ENCODE results near the gene ERBB4. TPM values are rescaled to one million over a fixed set of nuclear protein-coding genes. Genes with fewer than 3 reads are reported as not detected.

ERBB4 gene
- total RNA-seq, 1 experiment from 2014 or later, result 0.15 TPM

- CTCF ChIA-PET, result no interaction called here
- POLR2A ChIA-PET, result no interaction called here
- ATAC-seq, result no peak
Measured at GRCh38 chr2:212402316-212402715, 136.3 kb downstream of the ERBB4 start.

GRCh38 chr2:212398316-212398715 lies 140.3 kb downstream of the ERBB4 start:
- CTCF ChIA-PET, result no interaction called here
- DNase-seq (ENCODE audit: low read depth, low spot score), result no peak
- POLR2A ChIA-PET, result no interaction called here
- H3K4me3 ChIP-seq (ENCODE audit: low read depth in 2 of 2, low read length in 2 of 2), result no peak overlapping the region
- H3K4me1 ChIP-seq (ENCODE audit: control insufficient read depth, insufficient read depth, low read length), result no peaks in the 10 kb centered on the region
- ATAC-seq, result no peak
- in situ Hi-C loops (cut with HindIII; ENCODE audit: low pct_unique_long_range_greater_than_20kb, low sequenced_read_pairs), result no loop called here
- H3K27me3 ChIP-seq (ENCODE audit: control insufficient read depth, insufficient read depth, low read length), result no peaks in the 10 kb centered on the region
- H3K27ac ChIP-seq (ENCODE audit: low read length), result no peak overlapping the region
- BruUV-seq (replicated peaks), result no TSS peak
- intact Hi-C loops (cut with micrococcal nuclease; ENCODE audit: unreplicated experiment), result no loop called here
- no peaks in the 10 kb centered on the region for H3K9me3 ChIP-seq (ENCODE audit: control insufficient read depth, insufficient read depth, low read depth, low read length)
- TF ChIP-seq POLR2AphosphoS5 (IDR thresholded peaks at IDR 0.05; ENCODE audit: low read depth, low read length) (no peak), CTCF (IDR thresholded peaks at IDR 0.05) (no peak), SIN3A (IDR thresholded peaks at IDR 0.05; ENCODE audit: borderline replicate concordance, insufficient read depth, low read depth, low read length) (no peak), TCF7L2 (IDR thresholded peaks at IDR 0.05; ENCODE audit: low read depth, low read length) (no peak), REST (IDR thresholded peaks at IDR 0.05; ENCODE audit: insufficient read depth in 1 of 2, low read depth in 2 of 2, low read length in 1 of 2) (no peak)
- H3K36me3 ChIP-seq (ENCODE audit: control insufficient read depth, insufficient read depth, low read length), result no peaks in the 10 kb centered on the region

More at GRCh38 chr2:212402316-212402715, 136.3 kb downstream of the ERBB4 start:
- Histone ChIP-seq H3K36me3 (ENCODE audit: control insufficient read depth, insufficient read depth, low read length) (no peaks in the 10 kb centered on the region), H3K27me3 (ENCODE audit: control insufficient read depth, insufficient read depth, low read length) (no peaks in the 10 kb centered on the region), H3K27ac (ENCODE audit: low read length) (no peak overlapping the region), H3K4me1 (ENCODE audit: control insufficient read depth, insufficient read depth, low read length) (no peaks in the 10 kb centered on the region), H3K9me3 (ENCODE audit: control insufficient read depth, insufficient read depth, low read depth, low read length) (no peaks in the 10 kb centered on the region), H3K4me3 (ENCODE audit: low read depth in 2 of 2, low read length in 2 of 2) (no peak overlapping the region)
- in situ Hi-C loops (cut with HindIII; ENCODE audit: low pct_unique_long_range_greater_than_20kb, low sequenced_read_pairs), result no loop called here
- no TSS peak for BruUV-seq (replicated peaks)
- intact Hi-C loops (cut with micrococcal nuclease; ENCODE audit: unreplicated experiment), result no loop called here
- TF ChIP-seq TCF7L2 (IDR thresholded peaks at IDR 0.05; ENCODE audit: low read depth, low read length), result no peak
- TF ChIP-seq POLR2AphosphoS5 (IDR thresholded peaks at IDR 0.05; ENCODE audit: low read depth, low read length), result no peak
- TF ChIP-seq SIN3A (IDR thresholded peaks at IDR 0.05; ENCODE audit: borderline replicate concordance, insufficient read depth, low read depth, low read length), result no peak
- TF ChIP-seq CTCF (IDR thresholded peaks at IDR 0.05), result no peak
- no peak for TF ChIP-seq REST (IDR thresholded peaks at IDR 0.05; ENCODE audit: insufficient read depth in 1 of 2, low read depth in 2 of 2, low read length in 1 of 2)
- no peak for DNase-seq (ENCODE audit: low read depth, low spot score)
